ENCODE measurements around the gene TTLL12. TPM values are rescaled to one million over a fixed set of nuclear protein-coding genes. Genes with fewer than 3 reads are reported as not detected.

TTLL12 gene
- total and polyA plus RNA-seq, 9 donors: 10.9 to 22.4 (median 16.1) TPM

DNA sequence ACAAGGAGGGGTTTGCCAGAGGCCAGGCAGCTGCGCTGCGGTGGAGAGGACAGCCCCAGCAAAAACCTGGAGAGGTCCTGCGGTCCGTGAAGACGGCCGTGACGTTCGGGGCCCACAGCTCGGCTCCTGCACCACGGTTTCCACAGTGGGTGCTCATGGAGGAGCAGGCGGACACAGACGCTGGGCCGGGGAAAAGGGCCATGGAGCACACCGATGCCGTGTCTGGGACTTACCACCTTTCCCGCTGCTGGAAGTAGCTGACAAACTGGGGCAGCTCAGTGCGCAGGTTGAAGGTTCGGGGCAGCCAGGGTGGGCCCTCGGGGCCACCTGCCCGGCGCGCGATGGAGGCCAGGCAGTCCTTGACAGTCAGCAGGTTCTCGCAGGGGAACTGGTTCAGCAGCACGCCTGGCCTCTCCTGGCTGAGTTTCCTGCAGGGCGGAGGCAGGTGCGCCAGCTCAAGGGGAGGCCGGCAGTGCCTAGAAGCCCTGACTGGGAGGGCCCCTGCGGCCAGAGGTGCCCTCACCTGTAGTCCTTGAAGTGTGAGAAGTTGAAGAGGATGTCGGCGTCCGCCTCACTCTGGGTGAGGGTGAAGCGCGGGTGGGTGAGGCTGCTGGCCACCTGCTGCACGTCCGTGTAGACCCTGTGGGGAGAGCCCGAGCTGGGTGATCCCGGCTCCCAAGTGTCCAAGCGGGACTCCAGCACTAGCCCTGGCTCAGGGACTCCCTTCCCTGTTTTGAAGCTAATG is 12.8 kb downstream of the TTLL12 start:
- Histone ChIP-seq H3K27ac (ENCODE audit: low read length) (no peak overlapping the region), H3K9me3 (replicated peaks; ENCODE audit: control insufficient read depth, low read depth, low read length) (no peaks in the 10 kb centered on the region), H3K27me3 (ENCODE audit: control insufficient read depth, insufficient read depth, low read length) (no peaks in the 10 kb centered on the region), H3K36me3 (ENCODE audit: control insufficient read depth, insufficient read depth, low read length) (peaks cover 73% of the 10 kb centered on the region), H3K4me3 (ENCODE audit: low read length) (no peak overlapping the region), H3K4me1 (ENCODE audit: control insufficient read depth, insufficient read depth, low read length) (no peaks in the 10 kb centered on the region)
- DNase-seq: no peak
- 94% methylated on average over 38 of the region's 39 CpGs for WGBS (ENCODE audit: insufficient coverage)

DNA sequence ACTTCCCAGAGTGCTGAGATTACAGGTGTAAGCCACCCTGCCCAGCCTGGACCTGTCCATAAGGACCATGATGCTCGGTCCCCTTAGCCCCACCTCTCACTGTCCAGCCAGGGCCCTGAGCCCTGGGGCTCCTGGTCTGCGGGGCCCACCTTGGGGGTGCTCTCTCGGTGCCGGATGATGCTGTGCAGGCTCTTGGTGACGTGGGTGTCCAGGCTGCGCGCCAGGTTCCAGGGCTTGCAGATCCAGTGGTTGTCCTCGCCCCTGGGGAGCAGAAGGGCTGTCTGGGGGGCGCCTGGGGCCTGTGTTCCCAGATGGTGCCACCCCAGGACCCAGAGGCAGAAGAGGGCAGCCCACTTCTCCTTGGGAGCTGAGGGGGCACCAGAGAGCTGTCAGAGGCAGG is 13.4 kb downstream of the TTLL12 start:
- Histone ChIP-seq H3K9me3 (replicated peaks; ENCODE audit: control insufficient read depth, low read depth, low read length) (no peaks in the 10 kb centered on the region), H3K4me3 (ENCODE audit: low read length) (no peak overlapping the region), H3K36me3 (ENCODE audit: control insufficient read depth, insufficient read depth, low read length) (peaks cover 73% of the 10 kb centered on the region), H3K27me3 (ENCODE audit: control insufficient read depth, insufficient read depth, low read length) (no peaks in the 10 kb centered on the region), H3K4me1 (ENCODE audit: control insufficient read depth, insufficient read depth, low read length) (no peaks in the 10 kb centered on the region), H3K27ac (ENCODE audit: low read length) (no peak overlapping the region)
- no peak for DNase-seq
- WGBS (ENCODE audit: insufficient coverage): 93% methylated on average over 8 of the region's 9 CpGs

- WGBS (ENCODE audit: insufficient coverage): 94% methylated on average over 17 of the region's 19 CpGs
- Histone ChIP-seq H3K4me1 (ENCODE audit: control insufficient read depth, insufficient read depth, low read length) (no peaks in the 10 kb centered on the region), H3K27ac (ENCODE audit: low read length) (no peak overlapping the region), H3K9me3 (replicated peaks; ENCODE audit: control insufficient read depth, low read depth, low read length) (no peaks in the 10 kb centered on the region), H3K27me3 (ENCODE audit: control insufficient read depth, insufficient read depth, low read length) (no peaks in the 10 kb centered on the region), H3K4me3 (ENCODE audit: low read length) (no peak overlapping the region), H3K36me3 (ENCODE audit: control insufficient read depth, insufficient read depth, low read length) (peaks cover 73% of the 10 kb centered on the region)
- DNase-seq: no peak
These were observed 14.7 kb downstream of the TTLL12 start for GRCh38 chr22:43172191-43172590.

- no peak for DNase-seq
- 87% methylated on average over 10 of the region's 12 CpGs for WGBS (ENCODE audit: insufficient coverage)
- Histone ChIP-seq H3K27me3 (ENCODE audit: control insufficient read depth, insufficient read depth, low read length) (no peaks in the 10 kb centered on the region), H3K36me3 (ENCODE audit: control insufficient read depth, insufficient read depth, low read length) (peaks cover 74% of the 10 kb centered on the region), H3K4me3 (ENCODE audit: low read length) (no peak overlapping the region), H3K4me1 (ENCODE audit: control insufficient read depth, insufficient read depth, low read length) (no peaks in the 10 kb centered on the region), H3K27ac (ENCODE audit: low read length) (no peak overlapping the region), H3K9me3 (replicated peaks; ENCODE audit: control insufficient read depth, low read depth, low read length) (no peaks in the 10 kb centered on the region)
These were observed 15.3 kb downstream of the TTLL12 start for GRCh38 chr22:43171607-43172006.

DNA sequence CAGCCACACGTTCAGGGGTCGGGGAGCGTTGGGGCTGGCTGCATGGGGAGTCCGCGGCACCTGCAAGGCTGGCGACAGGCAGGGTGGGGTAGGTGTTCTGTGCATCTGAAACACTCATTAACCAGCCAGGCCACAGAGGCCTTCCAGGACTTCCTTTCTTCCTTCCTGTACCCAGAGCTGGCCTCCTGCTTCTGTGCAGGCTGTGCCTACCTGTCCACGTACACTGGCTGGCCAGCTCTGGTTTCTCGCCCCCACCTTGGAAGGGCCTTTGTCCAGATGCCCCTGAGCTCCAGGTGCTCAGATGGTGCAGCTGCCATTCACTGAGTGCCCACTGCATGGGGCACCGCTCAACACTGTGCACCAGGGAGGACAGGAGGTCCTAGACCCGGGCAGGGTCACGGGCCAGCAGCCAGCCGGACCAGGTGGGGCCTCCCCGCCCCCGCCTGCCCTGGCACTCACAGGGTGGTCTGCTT is 15.9 kb downstream of the TTLL12 start:
- Histone ChIP-seq H3K27me3 (ENCODE audit: control insufficient read depth, insufficient read depth, low read length) (no peaks in the 10 kb centered on the region), H3K4me3 (ENCODE audit: low read length) (no peak overlapping the region), H3K9me3 (replicated peaks; ENCODE audit: control insufficient read depth, low read depth, low read length) (no peaks in the 10 kb centered on the region), H3K4me1 (ENCODE audit: control insufficient read depth, insufficient read depth, low read length) (no peaks in the 10 kb centered on the region), H3K27ac (ENCODE audit: low read length) (no peak overlapping the region), H3K36me3 (ENCODE audit: control insufficient read depth, insufficient read depth, low read length) (peaks cover 76% of the 10 kb centered on the region)
- no peak for DNase-seq
- 87% methylated on average over 7 of the region's 14 CpGs for WGBS (ENCODE audit: insufficient coverage)

DNA sequence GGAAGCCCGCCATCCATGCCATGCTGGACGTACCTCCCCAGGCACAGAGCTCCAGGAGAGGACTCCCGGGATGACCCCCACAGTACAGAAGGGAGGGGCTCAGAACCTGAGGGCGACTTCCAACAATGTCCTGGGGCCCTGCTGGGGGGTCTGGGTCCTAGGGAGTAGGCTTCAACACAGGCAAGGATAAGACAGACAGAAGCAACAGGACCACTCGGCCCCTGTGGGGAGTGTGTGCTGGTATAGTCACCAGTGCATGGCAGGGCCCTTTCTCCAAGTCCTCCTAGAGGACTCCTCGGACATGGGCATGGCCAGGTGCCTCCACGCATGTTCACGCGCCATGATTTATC is 16.8 kb downstream of the TTLL12 start:
- 92% methylated on average over 5 of the region's 9 CpGs for WGBS (ENCODE audit: insufficient coverage)
- peaks cover 72% of the 10 kb centered on the region for H3K36me3 ChIP-seq (ENCODE audit: control insufficient read depth, insufficient read depth, low read length)
- no peak overlapping the region for H3K4me3 ChIP-seq (ENCODE audit: low read length)
- no peaks in the 10 kb centered on the region for H3K4me1 ChIP-seq (ENCODE audit: control insufficient read depth, insufficient read depth, low read length)
- no peak for DNase-seq
- H3K9me3 ChIP-seq (replicated peaks; ENCODE audit: control insufficient read depth, low read depth, low read length): no peaks in the 10 kb centered on the region
- no peak overlapping the region for H3K27ac ChIP-seq (ENCODE audit: low read length)
- no peaks in the 10 kb centered on the region for H3K27me3 ChIP-seq (ENCODE audit: control insufficient read depth, insufficient read depth, low read length)

DNA sequence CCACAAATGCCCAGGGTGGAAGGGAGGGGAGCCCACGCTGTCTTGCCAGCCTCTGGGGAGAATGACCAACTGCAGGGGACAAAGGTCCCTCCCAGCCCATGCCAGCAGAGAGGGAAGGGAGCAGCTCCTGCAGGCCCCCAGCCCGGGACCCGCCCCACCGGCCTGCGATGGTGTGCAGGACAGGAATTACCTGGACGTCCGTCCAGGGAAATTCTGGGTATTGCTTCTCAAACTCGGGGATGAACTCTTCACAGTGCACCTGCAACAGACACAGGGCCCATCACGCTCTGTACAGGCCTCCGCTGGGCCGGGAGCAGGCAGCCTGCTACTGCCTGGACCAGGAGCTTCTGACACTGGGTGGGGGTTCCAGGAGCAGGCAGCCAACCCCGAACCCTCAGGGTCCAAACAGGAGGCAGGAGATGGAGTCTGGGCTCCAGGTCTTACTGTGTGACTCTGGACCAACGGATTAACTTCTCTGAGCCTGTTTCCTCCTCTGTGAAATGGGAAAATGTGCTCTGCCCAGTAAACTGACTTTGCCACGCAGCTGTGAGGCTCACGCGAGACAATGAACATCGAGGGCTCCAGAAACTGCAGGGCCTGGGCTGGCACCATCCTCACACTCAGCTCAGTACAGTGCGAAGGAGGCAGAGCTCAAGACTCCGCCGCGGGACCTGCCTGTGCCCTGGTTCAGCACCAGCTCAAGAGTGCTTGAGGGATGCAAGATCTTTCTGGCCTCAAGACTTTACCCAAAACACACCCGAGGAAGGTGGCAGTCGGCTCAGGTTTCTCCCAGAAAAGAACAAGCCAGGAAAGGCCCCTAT is 17.4 kb downstream of the TTLL12 start:
- H3K36me3 ChIP-seq (ENCODE audit: control insufficient read depth, insufficient read depth, low read length): peaks cover 67% of the 10 kb centered on the region

GRCh38 chr22:43168471-43169309 is 18.2 kb downstream of the TTLL12 start:
- H3K9me3 ChIP-seq (replicated peaks; ENCODE audit: control insufficient read depth, low read depth, low read length): no peaks in the 10 kb centered on the region
- DNase-seq: no peak
- WGBS (ENCODE audit: insufficient coverage): 53% methylated on average over 18 of the region's 25 CpGs
- H3K27me3 ChIP-seq (ENCODE audit: control insufficient read depth, insufficient read depth, low read length): no peaks in the 10 kb centered on the region
- no peak overlapping the region for H3K4me3 ChIP-seq (ENCODE audit: low read length)
- H3K27ac ChIP-seq (ENCODE audit: low read length): no peak overlapping the region
- peaks cover 59% of the 10 kb centered on the region for H3K36me3 ChIP-seq (ENCODE audit: control insufficient read depth, insufficient read depth, low read length)
- peaks cover 4% of the 10 kb centered on the region for H3K4me1 ChIP-seq (ENCODE audit: control insufficient read depth, insufficient read depth, low read length)

More for the DNA sequence above, 17.4 kb downstream of the TTLL12 start:
- no peaks in the 10 kb centered on the region for H3K9me3 ChIP-seq (replicated peaks; ENCODE audit: control insufficient read depth, low read depth, low read length)
- no peaks in the 10 kb centered on the region for H3K27me3 ChIP-seq (ENCODE audit: control insufficient read depth, insufficient read depth, low read length)
- no peak overlapping the region for H3K4me3 ChIP-seq (ENCODE audit: low read length)
- no peak overlapping the region for H3K27ac ChIP-seq (ENCODE audit: low read length)
- WGBS (ENCODE audit: insufficient coverage): 88% methylated on average over 18 of the region's 23 CpGs
- no peaks in the 10 kb centered on the region for H3K4me1 ChIP-seq (ENCODE audit: control insufficient read depth, insufficient read depth, low read length)
- no peak for DNase-seq

- no peaks in the 10 kb centered on the region for H3K9me3 ChIP-seq (replicated peaks; ENCODE audit: control insufficient read depth, low read depth, low read length)
- no peak overlapping the region for H3K4me3 ChIP-seq (ENCODE audit: low read length)
- H3K27me3 ChIP-seq (ENCODE audit: control insufficient read depth, insufficient read depth, low read length): no peaks in the 10 kb centered on the region
- H3K36me3 ChIP-seq (ENCODE audit: control insufficient read depth, insufficient read depth, low read length): peaks cover 57% of the 10 kb centered on the region
- no peak overlapping the region for H3K27ac ChIP-seq (ENCODE audit: low read length)
- WGBS (ENCODE audit: insufficient coverage): 88% methylated on average over 17 of the region's 19 CpGs
- peaks cover 10% of the 10 kb centered on the region for H3K4me1 ChIP-seq (ENCODE audit: control insufficient read depth, insufficient read depth, low read length)
- DNase-seq: no peak
These were observed 19.8 kb downstream of the TTLL12 start for GRCh38 chr22:43167001-43167589.
